MCF 10A (cell line): ENCODE data around the gene COIL. TPM values are rescaled to one million over a fixed set of nuclear protein-coding genes. Genes with fewer than 3 reads are reported as not detected.

Source experiments
- BruUV-seq: library from RNA; stranded (reverse); fragments of 400-500 nt; replicated peaks from 2 replicates; lab custom pipeline; 2021; lab: Mats Ljungman, UMichigan
- CTCF ChIA-PET: fragments of 300-600 bp; sonication (Branson Sonifier 250); formaldehyde crosslinking; extraction: SDS; loops from one replicate; lab custom pipeline; 2021; ENCODE audit warnings: antibody characterized with exemption, inconsistent platforms; lab: Yijun Ruan, JAX
- POLR2A ChIA-PET: fragments of 300-600, 350-650 bp; sonication (Branson Sonifier 250); formaldehyde crosslinking; extraction: SDS; loops from one replicate; lab custom pipeline; 2020; ENCODE audit warnings: antibody characterized with exemption, inconsistent platforms; lab: Yijun Ruan, JAX
- DNase-seq: peaks from one replicate; pipeline ENCODE4 v3.0.0-alpha.2; 2018; ENCODE audit not compliant: unreplicated experiment
- H3K27ac Mint-ChIP-seq: one replicate; pipeline ENCODE4 v1.8.0; 2022; ENCODE audit warnings: mild to moderate bottlenecking, low read depth, mixed read lengths; ENCODE audit not compliant: unreplicated experiment
- H3K27me3 Mint-ChIP-seq: one replicate; pipeline ENCODE4 v1.8.0; 2022; ENCODE audit warnings: mixed read lengths; ENCODE audit not compliant: insufficient read depth, unreplicated experiment
- H3K36me3 Mint-ChIP-seq: one replicate; pipeline ENCODE4 v1.8.0; 2022; ENCODE audit warnings: mild to moderate bottlenecking, moderate library complexity, mixed read lengths; ENCODE audit not compliant: insufficient read depth, unreplicated experiment
- H3K4me1 Mint-ChIP-seq: one replicate; pipeline ENCODE4 v1.8.0; 2022; ENCODE audit warnings: mixed read lengths; ENCODE audit not compliant: insufficient read depth, unreplicated experiment
- H3K4me3 Mint-ChIP-seq: one replicate; pipeline ENCODE4 v1.8.0; 2022; ENCODE audit warnings: mild to moderate bottlenecking, moderate library complexity, mixed read lengths; ENCODE audit not compliant: unreplicated experiment
- H3K9me3 Mint-ChIP-seq: one replicate; pipeline ENCODE4 v1.8.0; 2022; ENCODE audit warnings: mixed read lengths; ENCODE audit not compliant: unreplicated experiment
- intact Hi-C: fragments of 100-400 bp; cut with micrococcal nuclease; formaldehyde crosslinking; loops from 2 replicates; pipeline ENCODE4 v1.14.1; 2022
- total RNA-seq: library from RNA; stranded (reverse); gene quantifications from 2 replicates; pipeline ENCODE4 v1.2.3, GENCODE V29; 2022
- TF ChIP-seq, protein P1 (sequence below): fragments of 200-600 bp; IDR thresholded peaks from one replicate; pipeline ENCODE4 v1.8.0; 2022; ENCODE audit warnings: antibody characterized with exemption, mild to moderate bottlenecking; ENCODE audit not compliant: unreplicated experiment

COIL gene
- total RNA-seq, 1 experiment from 2014 or later: 15.4 TPM

DNA sequence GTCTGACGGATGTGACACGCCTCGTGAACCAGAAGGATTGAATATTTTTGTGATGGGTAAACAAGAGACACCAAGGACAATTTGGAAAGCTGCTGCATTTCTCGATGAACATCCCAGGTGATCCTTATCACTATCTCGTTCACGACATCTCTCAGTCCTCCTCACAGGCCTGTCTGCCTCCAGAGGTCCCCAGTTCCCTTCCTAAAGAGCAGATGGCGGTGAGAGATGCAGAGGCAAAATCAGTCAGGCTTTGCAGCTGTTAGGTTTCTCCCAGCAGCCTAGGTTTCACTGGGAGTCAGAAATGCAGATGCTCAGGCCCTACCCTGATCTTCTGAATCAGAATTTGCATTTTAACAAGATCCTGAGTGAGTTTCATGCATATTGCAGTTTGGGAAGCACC, 40.7 kb upstream of the COIL start:
- POLR2A ChIA-PET: interaction anchor here (0.7 to 2.8 kb wide), 2 partner anchors 23 to 269 kb away, joined by 3 to 9 read pairs; partner anchors contain the start of gene SCPEP1

DNA sequence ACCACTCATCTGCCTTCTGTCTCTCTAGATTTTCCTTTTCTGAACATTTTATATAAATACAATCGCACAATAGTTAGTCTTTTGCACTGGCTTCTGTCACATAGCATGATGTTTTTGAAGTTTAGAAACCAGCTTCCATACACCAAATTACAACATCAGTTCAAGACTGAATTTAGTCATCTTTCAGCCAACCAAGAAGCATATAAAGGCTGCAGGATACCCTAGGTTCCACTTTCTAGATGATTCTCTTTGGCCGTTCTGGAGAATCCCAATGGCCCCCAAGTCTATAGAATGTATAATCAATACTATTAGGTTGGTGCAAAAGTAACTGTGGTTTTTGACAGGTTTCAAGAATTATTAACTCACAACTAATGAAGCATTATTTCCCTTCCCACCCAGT, 36.5 kb upstream of the COIL start:
- H3K27me3 Mint-ChIP-seq: no peaks in the 10 kb centered on the region
- intact Hi-C loops: no loop called here
- TF ChIP-seq, protein P1, sequence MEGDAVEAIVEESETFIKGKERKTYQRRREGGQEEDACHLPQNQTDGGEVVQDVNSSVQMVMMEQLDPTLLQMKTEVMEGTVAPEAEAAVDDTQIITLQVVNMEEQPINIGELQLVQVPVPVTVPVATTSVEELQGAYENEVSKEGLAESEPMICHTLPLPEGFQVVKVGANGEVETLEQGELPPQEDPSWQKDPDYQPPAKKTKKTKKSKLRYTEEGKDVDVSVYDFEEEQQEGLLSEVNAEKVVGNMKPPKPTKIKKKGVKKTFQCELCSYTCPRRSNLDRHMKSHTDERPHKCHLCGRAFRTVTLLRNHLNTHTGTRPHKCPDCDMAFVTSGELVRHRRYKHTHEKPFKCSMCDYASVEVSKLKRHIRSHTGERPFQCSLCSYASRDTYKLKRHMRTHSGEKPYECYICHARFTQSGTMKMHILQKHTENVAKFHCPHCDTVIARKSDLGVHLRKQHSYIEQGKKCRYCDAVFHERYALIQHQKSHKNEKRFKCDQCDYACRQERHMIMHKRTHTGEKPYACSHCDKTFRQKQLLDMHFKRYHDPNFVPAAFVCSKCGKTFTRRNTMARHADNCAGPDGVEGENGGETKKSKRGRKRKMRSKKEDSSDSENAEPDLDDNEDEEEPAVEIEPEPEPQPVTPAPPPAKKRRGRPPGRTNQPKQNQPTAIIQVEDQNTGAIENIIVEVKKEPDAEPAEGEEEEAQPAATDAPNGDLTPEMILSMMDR: no peak
- H3K4me1 Mint-ChIP-seq: no peaks in the 10 kb centered on the region
- DNase-seq: no peak
- H3K4me3 Mint-ChIP-seq: no peak overlapping the region
- H3K9me3 Mint-ChIP-seq: no peaks in the 10 kb centered on the region
- H3K36me3 Mint-ChIP-seq: peaks cover 79% of the 10 kb centered on the region
- ChIA-PET POLR2A (no interaction called here), CTCF (no interaction called here)
- no peak overlapping the region for H3K27ac Mint-ChIP-seq
- no TSS peak for BruUV-seq

More for the DNA sequence above, 40.7 kb upstream of the COIL start:
- no peak overlapping the region for H3K4me3 Mint-ChIP-seq
- no peaks in the 10 kb centered on the region for H3K9me3 Mint-ChIP-seq
- H3K27ac Mint-ChIP-seq: no peak overlapping the region
- H3K27me3 Mint-ChIP-seq: no peaks in the 10 kb centered on the region
- H3K36me3 Mint-ChIP-seq: peaks cover 59% of the 10 kb centered on the region
- TF ChIP-seq, protein P1: no peak
- no TSS peak for BruUV-seq
- intact Hi-C loops: no loop called here
- H3K4me1 Mint-ChIP-seq: peaks cover 11% of the 10 kb centered on the region
- CTCF ChIA-PET: interaction anchor here (1.4 kb wide), 1 partner anchor 9 kb away, joined by 4 read pairs; no protein-coding TSS in a partner anchor
- DNase-seq: no peak

DNA sequence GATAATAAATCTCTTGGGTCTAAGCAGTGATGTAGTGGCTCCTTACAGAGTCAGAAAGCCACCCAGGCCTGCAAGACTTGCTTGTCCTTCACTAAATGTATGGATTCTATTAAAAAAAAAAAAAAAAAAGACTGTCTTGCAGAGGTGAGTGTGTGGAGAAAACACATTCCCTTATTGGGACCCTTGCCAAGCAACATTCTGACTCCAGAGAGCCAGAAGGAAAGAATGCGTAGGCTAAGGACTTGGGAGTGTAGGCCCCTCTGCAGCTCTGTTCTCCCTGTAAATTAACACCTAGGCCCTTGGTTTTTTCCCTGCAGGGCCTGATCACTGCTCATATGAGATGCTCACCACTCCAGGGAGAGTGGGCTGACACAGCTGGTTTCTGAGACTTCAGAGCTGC, 34.9 kb upstream of the COIL start:
- CTCF ChIA-PET: interaction anchor here (0.6 to 1.0 kb wide), 3 partner anchors 10 to 421 kb away, joined by 3 to 5 read pairs (median 3); no protein-coding TSS in a partner anchor
- Mint-ChIP-seq H3K4me1 (no peaks in the 10 kb centered on the region), H3K27me3 (no peaks in the 10 kb centered on the region), H3K9me3 (no peaks in the 10 kb centered on the region), H3K36me3 (peaks cover 82% of the 10 kb centered on the region), H3K27ac (no peak overlapping the region), H3K4me3 (no peak overlapping the region)
- no peak for DNase-seq
- intact Hi-C loops: no loop called here
- no TSS peak for BruUV-seq
- POLR2A ChIA-PET: interaction anchor here (0.6 to 1.5 kb wide), 5 partner anchors 13 to 57 kb away, joined by 3 to 6 read pairs (median 4); no protein-coding TSS in a partner anchor
- TF ChIP-seq, protein P1: no peak

DNA sequence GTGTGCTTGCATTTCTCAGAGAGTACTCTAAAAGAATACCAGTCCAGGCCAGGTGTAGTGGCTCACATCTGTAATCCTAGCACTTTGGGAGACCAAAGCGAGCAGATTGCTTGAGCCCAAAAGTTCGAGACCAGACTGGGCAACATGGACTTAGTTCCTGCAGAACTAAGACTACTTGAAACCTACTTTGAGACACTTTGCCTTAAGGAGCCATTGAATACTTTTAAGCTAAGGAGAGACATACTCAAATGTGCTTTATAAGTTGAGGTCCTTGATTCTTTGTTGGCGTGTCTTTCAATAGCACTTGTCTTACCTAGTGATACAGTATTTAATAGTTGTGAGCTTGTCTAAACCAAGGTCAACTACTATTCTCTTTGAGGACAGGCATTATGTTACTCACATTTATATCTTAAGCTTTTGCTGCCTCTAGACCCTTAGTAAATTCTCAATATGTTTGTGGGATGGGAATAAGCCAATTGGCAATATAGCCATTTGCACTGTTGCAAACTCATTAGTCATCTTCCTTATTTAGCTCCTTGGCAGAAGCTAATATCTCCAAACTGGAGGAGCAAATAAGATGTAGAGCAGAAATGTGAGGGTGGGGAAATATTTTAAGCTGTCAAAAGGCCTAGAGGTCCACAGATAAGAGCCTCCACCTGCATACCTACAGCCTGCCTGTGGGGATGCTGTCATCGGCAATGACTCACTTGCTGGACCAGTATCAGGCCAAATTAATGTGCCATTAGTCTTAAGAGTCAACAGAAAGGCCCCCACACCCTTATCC, 33.4 kb upstream of the COIL start:
- no peaks in the 10 kb centered on the region for H3K9me3 Mint-ChIP-seq
- peak overlapping the region; percentile 42 for H3K27ac Mint-ChIP-seq
- H3K4me1 Mint-ChIP-seq: no peaks in the 10 kb centered on the region
- H3K36me3 Mint-ChIP-seq: peaks cover 90% of the 10 kb centered on the region
- no TSS peak for BruUV-seq
- CTCF ChIA-PET: interaction anchor here (2.4 kb wide), 1 partner anchor 16 kb away, joined by 8 read pairs; no protein-coding TSS in a partner anchor
- H3K27me3 Mint-ChIP-seq: no peaks in the 10 kb centered on the region
- H3K4me3 Mint-ChIP-seq: no peak overlapping the region
- POLR2A ChIA-PET: interaction anchor here (1.0 to 2.5 kb wide), 4 partner anchors 9 to 91 kb away, joined by 4 to 11 read pairs (median 6); partner anchors contain the start of gene AKAP1
- DNase-seq: no peak
- intact Hi-C loops: no loop called here
- TF ChIP-seq, protein P1: no peak
